ENCODE measurements around the gene ZFAND4.
"Not testable (repeated sequence)": the region's sequence is repeated elsewhere in the genome, so short reads cannot be mapped to it uniquely, and the experiment has no call there.

Gene ZFAND4

GRCh38 chr10:45672181-45673073, at the start of gene ZFAND4:
ZFAND4 (minus strand) TSS chr10:45672772; CDS start chr10:45663725, 9,047 bp downstream.
- DNase-seq = peak; percentile 97

GRCh38 chr10:45721503-45721902, 48.9 kb upstream of the ZFAND4 start:
- not testable (repeated sequence) for DNase-seq

- not testable (repeated sequence) for DNase-seq
Observed at GRCh38 chr10:45717642-45718041, 45.1 kb upstream of the ZFAND4 start.

DNA sequence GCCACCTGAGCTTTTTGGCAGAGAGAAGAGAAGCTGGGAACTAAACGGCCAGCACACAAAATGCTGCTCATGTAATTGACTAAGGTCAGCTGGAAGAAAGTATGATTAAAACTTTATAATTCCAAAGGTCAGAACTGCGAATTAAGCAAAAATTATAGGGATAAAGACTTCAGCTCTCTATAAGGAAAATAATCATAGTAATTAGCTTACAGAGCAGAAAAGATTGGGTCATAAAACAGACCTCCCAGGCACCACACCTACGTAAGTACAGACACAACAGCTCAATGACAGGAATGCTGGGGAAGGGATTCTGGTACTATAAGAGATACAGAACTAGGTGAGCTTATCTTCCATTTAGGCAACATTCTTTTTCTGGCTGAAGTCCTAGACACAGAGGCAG, 44.5 kb upstream of the ZFAND4 start:
- DNase-seq = not testable (repeated sequence)

DNA sequence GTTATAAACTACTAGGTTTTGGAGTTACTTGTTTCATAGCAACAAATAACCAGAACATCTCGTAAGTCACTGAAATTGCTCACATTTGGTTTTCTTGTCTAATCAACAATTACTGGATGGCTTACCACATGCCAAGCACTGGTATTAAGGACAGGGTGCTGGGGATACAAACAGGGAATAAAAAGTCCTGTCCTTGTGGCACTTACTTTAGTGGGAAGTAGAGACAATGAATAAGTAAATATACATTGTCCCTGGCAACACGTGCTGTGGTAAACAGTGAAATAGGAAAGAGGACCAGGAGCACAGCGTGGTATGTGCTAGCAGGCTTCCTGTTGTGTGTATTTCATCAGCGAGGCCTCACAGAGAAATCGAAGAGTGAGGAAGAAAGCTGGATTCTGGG, 38.7 kb upstream of the ZFAND4 start:
- not testable (repeated sequence) for DNase-seq

DNA sequence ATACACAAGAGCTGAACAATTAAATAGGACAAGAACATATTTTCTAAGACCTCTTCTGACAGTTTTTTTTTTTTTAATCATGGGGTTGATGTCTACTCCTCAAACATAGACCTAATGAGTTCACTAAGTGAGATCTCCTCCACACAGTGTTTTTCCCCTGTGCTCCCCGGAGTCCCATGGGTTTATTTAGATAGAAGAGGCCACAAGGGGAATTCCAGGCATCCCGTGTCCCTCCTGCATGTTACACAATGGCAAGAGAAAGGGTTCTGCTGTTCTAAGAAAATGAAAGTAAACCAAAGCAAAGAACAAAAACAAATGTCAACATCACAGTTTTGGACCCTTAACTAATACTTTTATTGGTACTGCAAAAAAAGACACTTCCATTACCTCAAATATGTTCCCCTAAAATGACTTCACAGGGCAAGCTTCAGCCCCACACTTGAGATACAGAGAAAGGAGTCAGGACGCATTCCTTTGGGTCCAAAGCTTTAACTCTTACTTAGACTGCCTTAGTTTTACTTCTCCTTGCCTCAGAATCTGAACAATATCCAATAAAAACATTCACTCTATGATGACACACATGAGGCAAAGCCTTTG, 37.7 kb upstream of the ZFAND4 start:
- DNase-seq = peak; percentile 0

DNA sequence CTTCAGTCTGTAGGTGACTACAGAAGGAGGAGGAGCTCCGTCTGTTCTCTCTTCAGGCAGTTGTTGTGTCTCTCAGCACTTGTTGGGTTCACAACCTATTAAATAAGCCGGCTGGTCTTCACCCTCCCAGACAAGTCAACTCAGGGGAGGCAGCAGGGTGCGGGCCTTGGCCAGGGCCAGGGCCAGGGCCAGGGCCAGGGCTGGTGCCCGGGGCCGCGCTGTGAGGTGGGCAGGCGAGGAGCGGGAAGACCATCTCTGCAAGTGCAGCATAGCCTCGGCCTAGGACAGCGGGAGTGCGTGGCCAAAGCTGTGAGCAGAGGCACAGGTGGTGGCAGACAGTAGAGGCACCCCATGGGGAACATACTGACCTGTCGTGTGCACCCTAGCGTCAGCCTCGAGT, 5.9 kb upstream of the ZFAND4 start:
- DNase-seq = not testable (repeated sequence)

- no peak for DNase-seq
Observed at GRCh38 chr10:45675388-45675787, 2.8 kb upstream of the ZFAND4 start.

DNA sequence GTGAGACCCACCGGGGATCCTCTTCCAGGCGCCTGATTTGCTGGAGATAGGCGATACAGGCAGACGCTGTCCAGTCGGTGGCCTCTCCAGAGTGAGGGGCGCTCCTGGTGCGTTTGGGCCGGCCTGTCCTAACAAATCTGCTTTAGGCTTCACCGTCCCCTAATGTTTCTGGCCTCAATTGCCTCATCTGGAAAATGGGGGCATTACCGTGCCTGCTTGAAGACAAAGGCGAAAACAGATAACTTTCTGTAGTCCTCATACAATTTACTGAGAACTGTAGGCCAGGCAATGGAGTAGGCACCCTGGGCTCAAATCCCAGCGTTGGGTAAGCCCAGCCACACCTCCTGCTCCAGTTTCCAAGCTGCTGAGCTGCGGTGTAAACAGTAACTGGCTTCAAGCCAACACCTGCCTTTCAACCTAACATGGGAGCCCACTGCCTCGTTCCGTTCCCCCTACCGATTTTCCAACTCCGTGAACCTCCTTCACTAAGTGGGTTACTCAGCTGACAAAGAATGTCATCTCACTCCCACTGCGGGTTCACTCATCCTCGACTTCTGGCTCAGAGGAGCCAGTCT, 589 bp upstream of the ZFAND4 start:
- DNase-seq = no peak

DNA sequence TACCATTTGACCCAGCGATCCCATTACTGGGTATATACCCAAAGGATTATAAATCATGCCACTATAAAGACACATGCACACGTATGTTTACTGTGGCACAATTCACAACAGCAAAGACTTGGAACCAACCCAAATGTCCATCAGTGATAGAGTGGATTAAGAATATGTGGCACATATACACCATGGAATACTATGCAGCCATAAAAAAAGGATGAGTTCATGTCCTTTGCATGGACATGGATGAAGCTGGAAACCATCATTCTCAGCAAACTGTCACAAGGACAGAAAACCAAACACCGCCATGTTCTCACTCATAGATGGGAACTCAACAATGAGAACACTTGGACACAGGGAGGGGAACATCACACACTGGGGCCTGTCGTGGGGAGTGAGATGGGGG, 1.3 kb downstream of the ZFAND4 start:
- not testable (repeated sequence) for DNase-seq

- not testable (repeated sequence) for DNase-seq
Observed at GRCh38 chr10:45669897-45670296, 2.7 kb downstream of the ZFAND4 start.

DNA sequence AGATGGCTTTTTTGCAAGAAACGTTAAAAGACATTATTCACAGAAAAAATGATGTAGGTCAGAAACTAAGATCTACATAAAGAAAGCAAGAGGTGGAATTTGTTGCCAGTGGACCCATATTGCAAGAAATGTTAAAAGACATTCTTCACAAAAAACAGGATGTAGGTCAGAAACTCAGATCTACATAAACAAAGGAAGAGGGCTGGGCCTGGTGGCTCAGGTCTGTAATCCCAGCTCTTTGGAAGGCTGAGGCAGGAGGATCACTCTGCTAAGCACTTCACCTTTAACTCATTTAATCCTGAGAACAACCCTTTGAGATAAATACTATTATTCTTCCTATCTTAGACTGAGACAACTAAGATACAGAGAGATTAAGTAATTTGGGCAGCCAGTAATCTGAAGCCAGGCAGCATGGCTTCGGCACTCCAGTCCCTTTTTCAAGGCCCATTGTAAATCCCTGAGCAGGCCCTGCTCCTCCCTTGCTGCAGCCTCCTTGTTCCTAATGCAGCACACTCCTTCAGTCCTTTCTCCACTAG, 11.6 kb downstream of the ZFAND4 start:
- no peak for DNase-seq

DNA sequence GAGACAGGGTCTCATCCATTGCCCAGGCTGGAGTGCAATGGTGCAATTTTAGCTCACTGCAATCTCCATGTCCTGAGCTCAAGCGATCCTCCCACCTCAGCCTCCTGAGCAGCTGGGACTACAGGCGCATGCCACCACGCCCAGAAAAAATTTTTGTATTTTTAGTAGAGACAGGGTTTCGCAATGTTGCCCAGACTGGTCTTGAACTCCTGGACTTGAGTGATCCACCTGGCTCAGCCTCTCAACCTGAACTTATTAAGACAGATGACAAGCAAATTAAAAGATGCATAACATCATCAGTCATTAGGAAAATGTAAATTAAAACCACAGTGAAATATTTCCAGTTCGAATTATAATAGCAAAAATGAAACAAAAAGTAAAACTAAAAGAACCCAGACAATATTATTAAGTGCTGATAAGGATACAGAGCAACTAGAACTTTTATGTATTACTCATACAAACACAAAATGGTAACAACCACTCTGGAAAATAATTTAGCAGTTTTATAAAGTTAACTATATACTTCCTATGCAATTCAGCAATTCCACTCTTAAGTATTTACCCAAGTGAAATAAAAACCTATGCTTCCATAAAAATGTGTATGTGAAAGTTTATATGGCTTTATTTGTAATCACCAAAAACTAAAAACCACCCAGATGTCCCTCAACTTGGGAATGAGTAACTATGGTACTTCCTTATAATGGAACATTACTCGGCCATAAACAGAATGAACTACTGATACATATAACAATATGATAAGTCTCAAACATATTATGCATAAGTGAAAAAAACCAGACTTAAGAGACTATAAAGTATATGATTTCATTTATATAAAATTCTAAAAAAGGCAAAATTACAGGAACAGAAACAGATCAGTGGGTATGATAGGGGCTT, 15.3 kb downstream of the ZFAND4 start:
- no peak for DNase-seq

DNA sequence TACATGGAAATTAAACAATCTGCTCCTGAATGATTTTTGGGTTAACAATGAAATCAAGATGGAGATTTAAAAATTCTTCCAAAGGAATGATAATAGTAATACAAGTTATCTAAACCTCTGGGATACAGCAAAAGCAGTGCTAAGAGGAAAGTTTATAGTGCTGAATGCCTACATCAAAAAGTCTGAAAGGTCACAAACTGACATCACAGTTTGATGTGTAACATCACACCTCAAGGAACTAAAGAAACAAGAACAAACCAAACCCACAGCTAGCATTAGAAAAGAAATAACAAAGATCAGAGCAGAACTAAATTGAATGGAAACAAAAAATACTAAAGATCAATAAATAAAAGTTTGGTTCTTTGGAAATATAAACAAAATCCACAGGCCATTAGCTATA, 17.4 kb downstream of the ZFAND4 start:
- DNase-seq = no peak

GRCh38 chr10:45654753-45655141, 17.8 kb downstream of the ZFAND4 start:
- DNase-seq = not testable (repeated sequence)

- no peak for DNase-seq
Observed at GRCh38 chr10:45653454-45653853, 19.1 kb downstream of the ZFAND4 start.

- no peak for DNase-seq
Observed at GRCh38 chr10:45652511-45652910, 20.1 kb downstream of the ZFAND4 start.

DNA sequence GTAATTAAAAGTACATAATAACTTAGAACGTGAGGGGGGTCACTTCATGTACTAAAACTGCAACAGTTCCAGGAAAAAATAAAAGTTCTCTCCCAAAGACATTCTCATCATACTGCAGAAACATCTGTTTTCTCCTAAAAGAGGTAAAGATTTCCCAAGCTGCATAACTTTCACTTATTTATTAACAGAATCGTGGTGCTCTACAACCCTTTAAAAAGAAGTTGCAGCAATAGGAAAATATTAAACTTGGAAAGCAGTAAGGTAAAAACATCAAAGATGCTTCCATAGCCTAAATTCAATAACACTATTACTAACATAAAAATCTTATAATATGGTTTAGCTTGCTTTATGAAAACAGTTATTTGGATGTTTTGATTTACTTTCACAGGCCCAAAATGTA, 23.3 kb downstream of the ZFAND4 start:
- DNase-seq = no peak

GRCh38 chr10:45647118-45647517, 25.5 kb downstream of the ZFAND4 start:
- DNase-seq = no peak

DNA sequence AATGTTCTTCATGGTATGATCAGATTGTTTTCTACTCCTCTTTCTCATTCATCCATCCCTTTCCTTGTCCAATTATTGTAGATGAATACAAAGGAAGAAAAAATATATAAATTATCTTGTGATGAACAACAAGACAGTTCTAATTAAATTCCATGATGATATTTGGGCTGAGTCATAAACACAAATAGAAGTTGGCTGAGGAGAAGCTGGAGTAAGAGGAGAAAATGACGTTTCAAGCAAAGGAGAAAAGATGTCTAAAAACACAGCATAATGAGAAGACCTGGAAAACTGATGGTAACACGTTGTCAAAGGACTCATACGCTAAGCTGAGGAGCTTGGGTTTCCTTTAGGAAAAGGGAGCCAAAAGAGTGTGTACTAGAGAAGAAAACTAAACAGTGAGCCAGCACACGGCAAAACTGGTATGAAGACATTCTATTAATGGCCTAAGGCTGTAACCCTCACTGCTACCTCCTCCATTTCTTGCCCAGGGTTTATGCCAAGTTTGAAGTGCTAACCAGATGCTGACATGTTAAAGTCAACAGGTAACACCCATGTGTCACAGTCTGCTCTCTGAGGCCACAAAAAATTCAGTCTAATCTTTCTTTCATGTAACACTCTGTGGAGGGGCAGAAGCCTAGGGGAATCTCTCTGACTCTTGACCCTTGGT, 26.1 kb downstream of the ZFAND4 start:
- no peak for DNase-seq

DNA sequence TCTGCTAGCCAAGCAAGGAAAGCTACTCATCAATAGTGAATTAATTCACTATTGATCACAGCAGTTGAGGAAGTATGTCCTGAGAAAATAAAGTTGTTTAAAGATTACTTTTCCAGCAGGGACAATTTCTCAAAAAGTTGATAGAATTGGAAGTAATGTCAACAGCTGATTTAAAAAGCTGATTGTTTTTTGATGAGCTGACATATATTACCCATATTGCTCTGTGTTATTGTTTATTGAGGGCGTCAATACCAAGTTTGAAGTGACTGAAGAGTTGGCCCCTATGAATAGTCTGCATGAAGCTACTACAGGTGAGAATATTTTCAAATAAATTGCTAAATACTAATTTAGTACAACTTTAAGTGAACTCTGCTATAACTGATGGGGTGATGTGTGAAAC, 28.0 kb downstream of the ZFAND4 start:
- no peak for DNase-seq

DNA sequence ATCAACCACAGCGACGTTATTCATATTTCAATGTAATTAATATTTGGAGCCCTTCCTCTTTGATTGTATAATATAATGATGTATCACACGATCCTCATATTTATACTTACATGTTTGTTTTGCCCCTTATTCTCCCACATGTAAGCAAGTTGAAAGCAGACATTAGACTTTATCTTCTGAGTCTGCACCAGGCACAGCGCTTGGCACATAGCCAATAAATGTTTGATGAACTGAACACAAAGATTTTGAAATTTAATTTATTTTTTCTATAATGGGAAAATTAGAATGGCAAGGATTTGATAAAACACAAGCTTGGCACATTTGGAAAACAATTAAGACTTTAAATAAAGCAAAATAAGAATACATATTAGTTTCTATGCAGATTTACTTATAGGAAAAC, 31.6 kb downstream of the ZFAND4 start:
- no peak for DNase-seq

Data from fibroblast of upper back skin (primary cell).